T follicular helper cell (primary cell): ENCODE measurements around the gene MAP3K9.
"Not testable (repeated sequence)": the region's sequence is repeated elsewhere in the genome, so short reads cannot be mapped to it uniquely, and the experiment has no call there.

Source experiments
- DNase-seq: peaks from one replicate; pipeline ENCODE4 v3.0.0-alpha.2; 2020; ENCODE audit warnings: low read depth

The MAP3K9 gene

GRCh38 chr14:70724110-70724509, 85.2 kb downstream of the MAP3K9 start:
- DNase-seq = no peak

- no peak for DNase-seq
These were observed 86.0 kb downstream of the MAP3K9 start for GRCh38 chr14:70723276-70723675.

- no peak for DNase-seq
These were observed 86.9 kb downstream of the MAP3K9 start for GRCh38 chr14:70722418-70722817.

GRCh38 chr14:70721542-70721941, 87.8 kb downstream of the MAP3K9 start:
- DNase-seq = no peak

GRCh38 chr14:70718383-70719118, 90.8 kb downstream of the MAP3K9 start:
- no peak for DNase-seq

GRCh38 chr14:70716958-70717357, 92.4 kb downstream of the MAP3K9 start:
- DNase-seq = no peak

DNA sequence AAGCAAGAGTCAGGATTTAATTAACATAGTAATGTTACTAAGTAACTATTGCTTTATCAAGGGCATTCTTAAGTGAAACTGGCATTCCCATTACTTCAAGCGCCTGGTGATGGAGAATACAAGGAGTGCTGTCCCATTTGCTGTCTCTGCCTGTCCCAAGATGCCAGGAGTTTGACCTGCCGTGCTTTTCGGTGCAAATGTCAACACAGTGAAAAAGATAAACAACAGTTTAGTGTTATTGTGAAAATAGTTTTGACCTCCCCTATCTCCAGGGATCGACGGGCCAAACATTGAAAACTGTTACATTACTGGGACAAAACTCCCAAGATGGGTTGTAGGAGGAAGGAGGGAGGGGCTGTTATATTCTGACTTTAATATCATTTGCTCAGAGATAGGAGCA, 92.8 kb downstream of the MAP3K9 start:
- DNase-seq = no peak

DNA sequence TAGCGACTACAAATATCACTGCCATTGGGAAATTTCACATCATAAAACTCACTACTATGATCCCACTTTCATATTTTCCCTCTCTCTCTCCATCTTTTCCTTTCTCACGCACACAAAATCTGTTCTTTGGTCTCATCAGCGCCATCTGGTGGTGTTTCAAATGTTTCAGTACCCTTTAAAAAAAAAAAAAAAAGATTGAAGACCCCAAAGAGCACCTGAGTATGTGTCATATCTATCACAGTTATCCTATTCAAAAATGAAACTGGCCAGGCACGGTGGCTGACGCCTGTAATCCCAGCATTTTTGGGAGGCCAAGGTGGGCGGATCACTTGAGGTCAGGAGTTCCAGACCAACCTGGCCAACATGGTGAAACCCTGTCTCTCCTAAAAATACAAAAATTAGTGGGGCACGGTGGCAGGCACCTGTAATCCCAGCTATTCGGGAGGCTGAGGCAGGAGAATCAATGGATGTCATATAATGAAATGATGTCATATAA, 95.2 kb downstream of the MAP3K9 start:
- DNase-seq = peak; percentile 14

GRCh38 chr14:70713511-70713916, 95.8 kb downstream of the MAP3K9 start:
- no peak for DNase-seq

GRCh38 chr14:70713096-70713495, 96.2 kb downstream of the MAP3K9 start:
- no peak for DNase-seq

- DNase-seq = no peak
These were observed 97.9 kb downstream of the MAP3K9 start for GRCh38 chr14:70711451-70711850.

DNA sequence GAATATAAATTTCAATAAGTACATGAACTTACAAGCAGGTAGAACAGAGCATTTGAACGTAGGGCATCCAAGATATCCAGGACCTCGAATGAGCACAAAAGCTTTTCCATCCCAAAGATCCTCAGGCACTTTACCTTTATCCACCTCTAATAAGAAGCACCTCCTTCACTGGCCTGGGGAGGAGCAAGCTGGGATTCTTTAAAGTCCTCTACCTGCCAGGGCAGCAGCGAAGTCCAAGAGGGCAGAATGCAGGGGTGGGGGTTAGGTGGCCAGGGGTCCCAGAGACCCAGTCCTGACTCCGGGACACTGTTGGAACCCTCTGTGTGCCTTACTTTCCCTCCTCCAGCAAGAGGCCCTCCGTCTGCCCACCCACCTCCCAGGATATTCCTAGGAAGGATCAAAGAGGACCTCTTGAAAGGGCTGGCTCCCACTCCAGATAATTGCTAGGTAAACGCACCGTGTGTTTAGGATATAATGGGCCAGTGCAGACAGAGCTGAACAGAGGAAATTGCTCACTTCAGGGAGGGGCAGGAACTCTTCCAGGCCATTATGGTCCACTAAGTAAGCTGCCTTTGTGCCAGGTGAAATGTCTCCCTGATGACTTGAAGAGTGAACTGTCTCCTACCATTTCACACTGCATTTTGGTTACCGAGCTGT, 99.5 kb downstream of the MAP3K9 start:
- DNase-seq = no peak

DNA sequence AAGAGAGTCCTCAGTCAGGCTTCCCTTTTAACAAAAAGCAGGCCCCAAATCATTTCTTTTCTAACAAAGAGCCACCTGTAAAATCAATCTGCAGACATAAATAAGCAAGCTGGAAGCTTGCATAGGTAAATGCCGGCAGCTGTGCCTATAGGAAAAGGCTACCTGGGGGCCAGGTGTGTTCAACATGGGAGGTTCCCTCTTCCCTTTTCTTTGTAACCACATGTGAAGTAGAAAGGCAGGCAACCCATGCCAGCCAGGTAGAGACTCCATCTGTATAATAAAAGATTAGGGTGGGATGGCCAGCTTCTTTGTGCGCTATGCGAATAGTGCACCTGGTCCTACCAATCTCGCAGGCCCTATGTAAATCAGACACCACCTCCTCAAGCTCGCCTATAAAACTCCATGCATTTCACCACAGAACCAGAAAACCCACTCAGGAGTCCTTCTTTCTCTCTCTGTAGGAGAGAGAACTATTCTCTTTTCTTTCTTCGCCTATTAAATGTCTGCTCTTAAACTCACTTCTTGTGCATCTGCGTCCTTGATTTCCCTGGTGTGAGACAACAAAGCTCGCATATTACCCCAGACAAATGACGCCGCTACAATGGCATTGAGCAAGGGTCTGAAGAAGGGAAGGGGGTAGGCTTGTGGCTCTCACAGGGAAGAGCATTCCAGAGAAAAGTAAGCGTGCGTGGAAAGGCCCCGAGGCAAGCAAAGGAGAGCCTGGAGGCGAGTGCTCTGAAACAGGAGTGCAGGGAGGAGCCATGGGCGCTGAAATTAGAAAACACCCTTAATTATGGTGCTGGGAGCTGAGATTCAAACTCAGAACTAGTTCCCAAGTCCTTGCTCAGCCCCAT, 100.4 kb downstream of the MAP3K9 start:
- DNase-seq = no peak

- DNase-seq = no peak
These were observed 101.9 kb downstream of the MAP3K9 start for GRCh38 chr14:70707138-70708038.

DNA sequence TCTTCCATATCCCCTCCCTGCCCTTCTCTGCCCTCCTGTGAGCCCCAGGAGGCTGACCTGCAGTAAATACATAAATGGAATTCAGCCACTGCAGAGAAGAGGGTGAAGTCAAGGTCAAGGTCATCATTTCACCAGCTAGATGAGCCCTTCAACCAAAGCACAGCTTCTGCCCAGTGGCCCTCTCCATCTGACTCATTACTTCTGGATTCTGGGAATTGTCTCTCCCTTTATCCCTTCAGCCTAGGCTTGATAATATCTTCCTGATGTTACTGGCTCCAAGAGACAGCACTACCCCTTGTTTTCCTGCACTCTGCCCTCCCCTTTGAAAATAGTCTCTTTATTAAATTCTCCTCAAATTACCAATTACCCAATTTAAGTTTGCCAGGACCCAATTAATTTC, 103.1 kb downstream of the MAP3K9 start:
- DNase-seq = no peak

- DNase-seq = no peak
These were observed 104.4 kb downstream of the MAP3K9 start for GRCh38 chr14:70704960-70705359.

DNA sequence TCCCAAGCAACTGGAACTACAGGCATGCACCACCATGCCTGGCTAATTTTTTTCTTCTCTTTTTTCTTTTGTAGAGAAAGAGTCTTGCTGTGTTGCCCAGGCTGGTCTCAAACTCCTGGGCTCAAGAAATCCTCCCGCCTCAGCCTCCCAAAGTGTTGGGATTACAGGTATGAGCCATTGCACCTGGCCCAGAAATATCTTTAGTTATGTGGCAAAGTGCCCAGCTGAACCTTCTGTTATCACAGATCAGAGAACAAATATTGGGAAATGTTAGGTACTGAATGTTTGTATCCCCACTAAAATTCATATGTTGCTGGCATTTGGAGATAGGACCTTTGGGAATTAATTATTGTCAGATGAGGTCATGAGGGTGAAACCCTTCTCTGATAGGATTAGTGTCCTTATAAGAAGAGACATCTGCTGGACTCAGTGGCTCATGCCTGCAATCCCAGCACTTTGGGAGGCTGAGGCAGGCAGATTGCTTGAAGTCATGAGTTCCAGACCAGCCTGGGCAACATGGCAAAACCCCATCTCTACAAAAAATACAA, 105.6 kb downstream of the MAP3K9 start:
- DNase-seq = not testable (repeated sequence)

DNA sequence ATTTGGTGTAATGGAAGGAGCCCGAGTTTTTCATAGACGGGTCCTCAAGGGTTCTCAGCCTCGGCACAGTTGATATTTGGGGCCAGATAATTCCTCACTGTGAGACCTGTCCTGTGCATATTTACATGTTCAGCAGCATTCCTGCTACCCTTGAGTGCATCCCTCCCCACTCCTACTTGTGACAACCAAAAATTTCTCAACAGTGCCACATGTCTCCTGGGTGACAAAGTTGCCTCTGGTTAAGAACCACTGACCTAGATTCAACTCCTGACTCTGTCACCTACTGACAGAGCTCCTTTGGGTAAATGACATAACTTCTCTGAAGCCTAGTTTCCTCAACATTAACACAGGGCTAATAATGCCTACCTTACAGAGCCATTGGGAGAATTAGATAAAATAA, 107.2 kb downstream of the MAP3K9 start:
- no peak for DNase-seq

- no peak for DNase-seq
These were observed 107.7 kb downstream of the MAP3K9 start for GRCh38 chr14:70701610-70702009.

DNA sequence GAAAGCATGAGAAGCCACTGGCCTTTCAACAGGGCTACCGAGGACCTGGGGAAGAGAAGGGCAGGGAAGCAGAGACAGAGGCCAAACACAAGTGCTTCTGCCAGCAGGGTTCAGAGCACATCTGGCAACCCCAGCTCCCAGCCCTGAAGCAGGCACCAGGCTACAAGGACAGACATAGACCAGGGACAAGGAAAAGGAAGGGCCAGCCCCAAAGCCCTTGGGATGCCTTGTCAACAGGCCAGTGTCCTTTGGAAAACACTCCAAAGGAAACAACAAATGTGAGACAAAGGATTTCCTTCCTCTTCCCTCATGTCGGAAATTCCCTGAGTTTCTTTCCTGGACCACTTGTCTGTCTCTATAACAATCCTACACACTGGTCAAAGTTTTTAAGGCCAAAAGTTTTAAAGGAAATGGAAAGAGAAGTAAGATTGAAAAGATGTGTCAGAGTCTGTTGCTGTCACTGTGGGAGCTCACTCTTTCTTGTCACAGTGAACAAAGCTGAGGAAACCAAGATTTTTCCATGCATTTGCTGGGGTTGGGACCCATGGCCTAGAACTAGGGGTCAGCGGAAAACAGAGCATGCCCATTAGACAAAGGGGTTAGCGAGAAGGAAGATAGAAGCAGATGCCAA, 108.2 kb downstream of the MAP3K9 start:
- DNase-seq = no peak

DNA sequence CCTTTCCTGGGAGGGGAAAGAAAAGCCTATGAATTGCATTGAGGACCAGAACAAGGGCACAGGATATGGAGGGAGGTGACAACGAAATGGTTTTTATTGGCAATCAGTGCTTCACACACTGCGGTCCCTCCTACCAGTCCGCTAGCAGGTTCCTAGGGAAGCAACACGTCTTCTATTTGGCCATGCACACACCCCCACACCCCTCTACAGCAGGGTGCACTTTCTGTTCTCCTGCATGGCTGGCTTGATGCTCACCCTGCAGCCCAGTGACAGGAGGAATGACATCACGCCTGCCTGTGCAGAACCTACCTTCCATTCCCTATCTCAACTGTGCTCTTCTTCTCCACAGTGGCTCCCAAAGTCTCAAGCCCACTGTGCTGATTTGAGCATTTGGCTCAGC, 109.7 kb downstream of the MAP3K9 start:
- DNase-seq = no peak
